ENCODE measurements around the gene ABCF3. TPM values are rescaled to one million over a fixed set of nuclear protein-coding genes. Genes with fewer than 3 reads are reported as not detected.

ABCF3 gene
- total and polyA plus RNA-seq, 2 donors (not counting 3 experiments of a cell fraction or from before 2014, with no cell fraction given), result 68.8 to 73.4 TPM

DNA sequence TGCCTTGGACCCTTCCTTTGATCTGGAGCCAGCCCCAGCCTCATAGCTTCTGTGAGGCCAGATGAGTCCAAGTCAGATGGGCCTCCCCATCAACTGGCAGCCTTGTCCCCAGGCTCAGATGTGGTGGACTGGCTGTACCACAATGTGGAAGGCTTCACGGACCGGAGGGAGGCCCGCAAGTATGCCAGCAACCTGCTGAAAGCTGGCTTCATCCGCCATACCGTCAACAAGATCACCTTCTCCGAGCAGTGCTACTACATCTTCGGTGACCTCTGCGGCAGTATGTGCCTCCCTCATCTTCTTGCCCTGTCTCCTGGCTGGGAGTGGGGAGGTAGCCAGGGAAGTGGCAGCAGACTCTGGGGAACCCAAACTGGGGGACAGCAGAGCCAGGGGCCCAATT lies 18.2 kb upstream of the ABCF3 start:
- Histone ChIP-seq H3K27me3 (ENCODE audit: control insufficient read depth in 2 of 2, insufficient read depth in 2 of 2, low read length in 2 of 2) (no peaks in the 10 kb centered on the region), H3K4me1 (ENCODE audit: control insufficient read depth, extremely low read depth, insufficient read depth, low read length) (peaks cover 5% of the 10 kb centered on the region), H2AFZ (ENCODE audit: low read depth, low read length) (no peak overlapping the region), H3K9me1 (replicated peaks; ENCODE audit: control insufficient read depth, extremely low read depth, insufficient read depth, low read length) (no peaks in the 10 kb centered on the region), H3K9me3 (replicated peaks; ENCODE audit: control insufficient read depth, insufficient read depth, low read length) (no peaks in the 10 kb centered on the region), H3K27ac (ENCODE audit: insufficient read depth, low read depth, low read length) (no peak overlapping the region), H3K36me3 (ENCODE audit: control insufficient read depth in 2 of 2, extremely low read depth in 1 of 2, insufficient read depth in 2 of 2, low read length in 2 of 2) (peaks cover 8 to 70% of the 10 kb centered on the region in 2 experiments), H3K79me2 (ENCODE audit: control insufficient read depth, insufficient read depth, low read length) (no peaks in the 10 kb centered on the region), H4K20me1 (replicated peaks; ENCODE audit: control insufficient read depth, extremely low read depth, insufficient read depth, low read length) (no peaks in the 10 kb centered on the region), H3K4me3 (replicated peaks in 1 of 3; ENCODE audit: insufficient read depth in 1 of 3, low read depth in 1 of 3, low read length in 3 of 3) (no peak overlapping the region), H3K4me2 (ENCODE audit: insufficient read depth, low read length) (no peak overlapping the region), H3K9ac (replicated peaks; ENCODE audit: extremely low read depth, insufficient read depth, low read length) (no peak overlapping the region)
- ChIA-PET CTCF (no interaction called here), POLR2A (no interaction called here)
- DNase-seq (ENCODE audit: low read depth, low spot score), result no peak
- no peak for TF ChIP-seq JUN (IDR thresholded peaks at IDR 0.05; ENCODE audit: borderline replicate concordance, insufficient read depth, insufficient read length, low read depth)
- TF ChIP-seq FOS (IDR thresholded peaks at IDR 0.05; ENCODE audit: borderline replicate concordance, insufficient read depth, low read length), result no peak
- TF ChIP-seq EZH2 (IDR thresholded peaks at IDR 0.05; ENCODE audit: borderline replicate concordance, low read depth, low read length, severe bottlenecking), result no peak
- TF ChIP-seq, protein P1, sequence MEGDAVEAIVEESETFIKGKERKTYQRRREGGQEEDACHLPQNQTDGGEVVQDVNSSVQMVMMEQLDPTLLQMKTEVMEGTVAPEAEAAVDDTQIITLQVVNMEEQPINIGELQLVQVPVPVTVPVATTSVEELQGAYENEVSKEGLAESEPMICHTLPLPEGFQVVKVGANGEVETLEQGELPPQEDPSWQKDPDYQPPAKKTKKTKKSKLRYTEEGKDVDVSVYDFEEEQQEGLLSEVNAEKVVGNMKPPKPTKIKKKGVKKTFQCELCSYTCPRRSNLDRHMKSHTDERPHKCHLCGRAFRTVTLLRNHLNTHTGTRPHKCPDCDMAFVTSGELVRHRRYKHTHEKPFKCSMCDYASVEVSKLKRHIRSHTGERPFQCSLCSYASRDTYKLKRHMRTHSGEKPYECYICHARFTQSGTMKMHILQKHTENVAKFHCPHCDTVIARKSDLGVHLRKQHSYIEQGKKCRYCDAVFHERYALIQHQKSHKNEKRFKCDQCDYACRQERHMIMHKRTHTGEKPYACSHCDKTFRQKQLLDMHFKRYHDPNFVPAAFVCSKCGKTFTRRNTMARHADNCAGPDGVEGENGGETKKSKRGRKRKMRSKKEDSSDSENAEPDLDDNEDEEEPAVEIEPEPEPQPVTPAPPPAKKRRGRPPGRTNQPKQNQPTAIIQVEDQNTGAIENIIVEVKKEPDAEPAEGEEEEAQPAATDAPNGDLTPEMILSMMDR (IDR thresholded peaks at IDR 0.05; ENCODE audit: extremely low read depth in 1 of 2, insufficient read depth in 1 of 2, low read depth in 1 of 2, low read length in 2 of 2), result no peak
- TF ChIP-seq, protein P2, sequence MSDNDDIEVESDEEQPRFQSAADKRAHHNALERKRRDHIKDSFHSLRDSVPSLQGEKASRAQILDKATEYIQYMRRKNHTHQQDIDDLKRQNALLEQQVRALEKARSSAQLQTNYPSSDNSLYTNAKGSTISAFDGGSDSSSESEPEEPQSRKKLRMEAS (IDR thresholded peaks at IDR 0.05; ENCODE audit: insufficient read depth, insufficient read length), result no peak
- TF ChIP-seq POLR2AphosphoS5 (IDR thresholded peaks at IDR 0.05; ENCODE audit: insufficient read depth, low read depth, low read length), result no peak
- TF ChIP-seq MYC (IDR thresholded peaks at IDR 0.05; ENCODE audit: low read depth, low read length), result no peak
- TF ChIP-seq GATA2 (IDR thresholded peaks at IDR 0.05; ENCODE audit: insufficient read depth, insufficient read length, low read depth, low read length), result no peak
- no peak for TF ChIP-seq POLR2A (IDR thresholded peaks at IDR 0.05; ENCODE audit: low read depth, low read length)
- dilution Hi-C loops (cut with MboI; ENCODE audit: extremely low pct_ligation_motif_present, low sequenced_read_pairs) (no loop called here), intact Hi-C loops (cut with micrococcal nuclease) (no loop called here)
- no TSS peak for BruUV-seq (replicated peaks)
- FAIRE-seq, result no peak
